ENCODE measurements around the gene DIP2B. TPM values are rescaled to one million over a fixed set of nuclear protein-coding genes. Genes with fewer than 3 reads are reported as not detected.
"Not testable (repeated sequence)": the region's sequence is repeated elsewhere in the genome, so short reads cannot be mapped to it uniquely, and the experiment has no call there.

DIP2B gene
- total RNA-seq, 1 donor from 2014 or later = 25.3 TPM

GRCh38 chr12:50518090-50518489 lies 13.3 kb downstream of the DIP2B start:
- DNase-seq (ENCODE audit: low read depth) = no peak

DNA sequence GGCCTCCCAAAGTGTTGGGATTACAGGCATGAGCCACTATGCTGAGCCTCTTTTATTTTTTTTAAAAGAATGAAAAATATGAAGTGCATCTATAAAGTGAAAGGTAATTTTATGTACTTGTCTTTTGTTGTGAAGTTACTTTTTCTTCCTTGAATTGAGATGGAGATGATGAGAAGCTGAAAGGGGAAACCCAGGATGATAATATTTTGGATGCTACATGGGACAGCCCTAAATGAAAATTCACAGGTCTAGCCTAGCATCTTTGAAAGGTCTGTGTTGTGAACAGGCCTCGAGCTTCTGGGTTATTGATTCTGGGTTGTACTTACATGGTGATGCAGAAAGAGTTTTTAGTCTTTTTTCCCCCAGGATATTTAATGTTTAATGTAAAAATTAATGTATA lies 14.6 kb downstream of the DIP2B start:
- DNase-seq (ENCODE audit: low read depth) = no peak

DNA sequence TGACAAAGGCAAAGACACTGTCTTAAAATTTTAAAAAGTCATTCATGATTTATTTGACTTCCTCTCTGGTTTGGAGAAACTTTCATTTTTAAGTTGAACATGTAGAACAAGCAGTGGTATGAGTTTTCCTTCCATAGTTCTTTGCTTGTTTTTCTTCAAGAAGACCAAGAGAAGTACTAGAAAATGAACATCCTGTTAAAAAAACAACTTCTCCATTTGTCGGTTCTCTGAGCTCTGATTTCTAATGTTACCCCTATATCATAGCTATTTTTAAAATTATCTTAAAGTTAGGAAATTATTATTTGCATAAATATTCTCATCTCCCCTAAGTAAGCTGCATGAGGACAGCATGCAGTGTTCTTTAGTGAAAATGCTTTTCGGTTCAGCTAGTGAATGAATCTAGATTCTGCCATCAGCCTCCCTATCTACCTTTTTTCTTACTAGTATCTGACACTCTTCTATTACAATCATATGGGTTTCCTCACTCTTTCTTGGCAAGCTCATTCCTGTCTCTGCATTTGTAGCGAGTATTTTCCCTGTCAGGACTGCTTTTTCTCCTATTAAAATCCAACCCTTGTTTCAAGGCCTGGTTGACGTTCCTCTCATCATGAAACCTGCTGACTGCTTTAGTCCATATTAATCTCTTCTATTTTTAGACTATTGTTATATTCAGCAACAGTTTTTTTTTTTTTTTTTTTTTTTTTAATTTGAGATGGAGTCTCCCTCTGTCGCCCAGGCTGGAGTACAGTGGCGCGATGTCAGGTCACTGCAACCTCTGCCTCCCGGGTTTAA lies 15.8 kb downstream of the DIP2B start:
- DNase-seq (ENCODE audit: low read depth) = no peak

GRCh38 chr12:50521781-50522180 lies 17.0 kb downstream of the DIP2B start:
- not testable (repeated sequence) for DNase-seq (ENCODE audit: low read depth)

GRCh38 chr12:50523772-50524171 lies 19.0 kb downstream of the DIP2B start:
- no peak for DNase-seq (ENCODE audit: low read depth)

- DNase-seq (ENCODE audit: low read depth) = no peak
Measured at GRCh38 chr12:50524621-50525020, 19.8 kb downstream of the DIP2B start.

- no peak for DNase-seq (ENCODE audit: low read depth)
Measured at GRCh38 chr12:50525422-50525821, 20.6 kb downstream of the DIP2B start.

DNA sequence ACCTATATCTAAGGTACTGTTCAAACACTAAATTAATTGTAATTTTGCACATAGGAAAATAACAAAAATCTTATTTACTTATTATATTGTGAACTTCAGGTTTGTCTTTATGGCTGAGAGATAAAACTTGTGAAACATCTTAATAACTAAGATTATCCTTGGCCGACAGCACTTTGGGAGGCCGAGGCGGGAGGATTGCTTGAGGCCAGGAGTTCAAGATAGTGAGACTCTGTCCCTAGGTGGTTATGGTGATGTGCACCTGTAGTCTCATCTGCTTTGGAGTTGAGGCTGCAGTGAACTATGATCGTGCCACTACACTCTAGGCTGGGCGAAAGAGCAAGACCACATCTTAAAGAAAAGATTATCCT lies 22.6 kb downstream of the DIP2B start:
- DNase-seq (ENCODE audit: low read depth) = no peak

DNA sequence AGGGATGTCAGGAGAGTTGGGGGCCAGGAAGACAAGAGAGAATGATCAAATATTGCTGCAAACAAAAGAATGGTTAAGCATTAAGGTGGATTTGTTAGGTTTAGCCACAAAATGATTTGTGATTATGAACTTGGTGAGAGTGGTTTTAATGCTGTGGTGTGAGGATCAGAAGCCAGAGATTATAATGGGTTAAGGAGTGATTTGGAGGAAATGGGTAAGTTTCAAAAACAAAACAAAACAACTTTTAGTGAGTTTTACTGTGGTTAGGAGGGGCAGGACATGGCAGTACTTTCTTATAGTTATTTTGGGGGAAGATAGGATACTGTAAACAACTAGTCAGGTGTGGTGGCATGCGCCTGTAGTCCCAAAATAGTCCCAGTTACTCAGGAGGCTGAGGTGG lies 24.0 kb downstream of the DIP2B start:
- no peak for DNase-seq (ENCODE audit: low read depth)

DNA sequence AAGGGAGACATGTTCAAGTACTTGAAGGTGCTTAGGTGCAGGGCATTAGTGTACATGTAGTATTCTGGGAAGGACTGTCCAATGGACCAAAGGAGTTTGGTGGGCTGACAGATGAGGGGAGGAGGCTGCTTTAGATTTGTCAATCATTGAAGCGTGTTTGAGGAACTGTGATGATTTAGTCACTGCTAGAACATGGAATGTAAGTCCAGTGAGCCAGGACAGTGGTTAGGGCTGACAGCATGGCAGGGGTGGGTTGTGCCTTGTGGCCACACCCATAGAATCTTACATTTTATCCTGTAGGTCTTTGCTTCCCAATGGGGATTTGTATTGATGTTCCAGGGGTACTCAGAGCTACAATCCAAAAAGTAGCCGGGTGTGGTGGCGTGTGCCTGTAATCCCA lies 24.6 kb downstream of the DIP2B start:
- DNase-seq (ENCODE audit: low read depth) = no peak

GRCh38 chr12:50530532-50530931 lies 25.7 kb downstream of the DIP2B start:
- DNase-seq (ENCODE audit: low read depth) = no peak

DNA sequence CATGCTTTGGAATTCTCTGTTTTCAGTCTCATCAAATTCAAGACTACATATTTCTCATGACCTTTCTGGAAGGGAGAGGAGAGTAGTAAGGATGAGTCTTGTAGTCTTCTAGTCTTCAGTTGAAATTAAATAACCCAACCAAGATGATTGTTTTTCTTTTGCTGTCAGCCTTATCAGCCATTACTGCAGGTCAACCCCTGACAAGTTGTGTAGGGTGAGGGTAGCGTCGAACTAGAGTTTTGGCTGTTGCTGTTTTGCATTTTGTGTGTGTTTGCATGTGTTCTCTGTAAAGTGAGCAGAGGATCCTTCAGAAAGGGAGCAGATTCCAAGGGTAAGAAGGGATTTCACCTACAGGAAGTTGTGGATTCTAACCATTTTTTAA lies 28.4 kb downstream of the DIP2B start:
- no peak for DNase-seq (ENCODE audit: low read depth)

GRCh38 chr12:50533971-50534370 lies 29.2 kb downstream of the DIP2B start:
- no peak for DNase-seq (ENCODE audit: low read depth)

DNA sequence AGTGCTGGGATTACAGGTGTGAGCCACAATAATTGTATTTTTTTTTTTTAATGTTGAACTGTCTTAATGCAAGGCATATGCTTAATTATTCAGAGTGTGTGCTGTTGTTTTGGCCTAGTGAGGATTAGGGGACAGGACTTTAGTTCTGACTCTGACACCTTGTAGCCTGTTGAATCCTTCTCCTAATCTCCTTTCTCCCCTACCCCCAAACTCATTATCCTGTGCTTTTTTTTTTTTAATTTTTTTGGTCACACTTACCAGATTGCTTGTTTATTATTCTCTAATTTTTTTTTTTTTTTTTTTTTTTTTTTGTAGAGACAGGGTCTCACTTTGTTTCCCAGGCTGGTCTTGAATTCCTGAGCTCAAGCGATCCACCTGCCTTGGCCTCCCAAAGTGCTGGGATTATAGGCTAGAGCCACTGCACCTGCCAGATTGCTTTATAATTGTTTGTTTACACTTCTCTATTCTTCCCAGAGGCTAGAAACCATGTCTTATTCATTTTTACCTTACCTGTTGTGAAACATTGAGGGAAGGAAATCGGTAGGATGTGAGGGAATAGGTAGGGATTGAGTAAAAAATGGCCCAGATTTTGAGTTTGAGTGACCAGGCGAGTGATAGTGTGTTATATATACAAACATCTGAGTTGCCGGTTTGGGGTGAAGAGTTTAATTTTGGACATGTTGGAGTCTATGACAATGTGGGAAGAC lies 32.2 kb downstream of the DIP2B start:
- no peak for DNase-seq (ENCODE audit: low read depth)

DNA sequence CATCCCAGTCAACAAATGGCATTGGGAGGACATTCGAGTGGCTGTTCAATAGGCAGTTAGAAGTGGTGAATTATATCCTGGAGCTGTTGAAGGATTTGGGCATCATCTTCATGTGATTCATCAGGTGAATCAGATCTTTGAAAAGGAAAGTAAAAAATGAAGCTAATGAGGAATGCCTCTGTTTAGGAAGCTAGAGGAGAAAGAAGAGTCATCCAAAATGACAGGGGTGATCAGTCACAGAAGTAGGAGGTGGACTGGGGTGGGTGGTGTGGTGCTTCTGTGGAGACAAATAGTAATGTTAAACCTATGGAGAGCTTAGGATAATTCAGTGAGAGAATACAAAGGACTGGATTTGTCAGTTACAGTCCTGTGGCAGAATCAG lies 32.7 kb downstream of the DIP2B start:
- no peak for DNase-seq (ENCODE audit: low read depth)

DNA sequence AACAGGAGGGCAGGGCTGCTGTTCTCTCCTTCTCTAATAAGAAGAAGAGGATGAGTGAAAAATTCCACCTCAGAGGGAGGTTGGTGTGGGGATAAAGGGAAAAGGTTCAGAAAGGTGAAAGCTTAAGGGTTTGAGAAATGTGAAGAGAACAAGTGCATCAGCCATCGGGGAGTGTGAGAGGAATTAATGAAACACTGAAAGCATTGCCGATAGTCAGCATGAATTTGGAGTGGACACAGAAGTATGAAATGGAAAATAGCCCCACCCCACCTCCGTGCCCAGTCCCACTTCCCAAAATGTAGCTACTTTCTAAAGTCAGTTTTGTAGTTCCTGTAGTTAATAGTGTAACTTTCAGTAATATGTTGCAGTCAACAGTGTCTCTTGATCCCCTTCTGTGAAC lies 33.4 kb downstream of the DIP2B start:
- no peak for DNase-seq (ENCODE audit: low read depth)

GRCh38 chr12:50541139-50541538 lies 36.4 kb downstream of the DIP2B start:
- no peak for DNase-seq (ENCODE audit: low read depth)

GRCh38 chr12:50542448-50542847 lies 37.7 kb downstream of the DIP2B start:
- peak; percentile 69 for DNase-seq (ENCODE audit: low read depth)

DNA sequence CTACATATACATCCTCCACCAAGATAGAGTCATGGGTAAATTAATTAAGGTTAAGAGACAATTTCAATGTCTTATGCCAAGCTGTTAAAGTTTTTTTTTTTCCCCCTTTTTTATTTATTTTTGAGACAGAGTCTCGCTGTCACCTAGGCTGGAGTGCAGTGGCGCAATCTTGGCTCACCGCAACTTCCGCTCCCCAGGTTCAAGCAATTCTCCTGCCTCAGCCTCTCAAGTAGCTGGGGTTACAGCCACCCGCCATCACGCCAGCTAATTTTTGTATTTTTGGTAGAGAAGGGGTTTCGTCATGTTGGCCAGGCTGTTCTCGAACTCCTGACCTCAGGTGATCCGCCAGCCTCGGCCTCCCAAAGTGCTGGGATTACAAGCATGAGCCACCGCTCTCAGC lies 38.4 kb downstream of the DIP2B start:
- DNase-seq (ENCODE audit: low read depth) = not testable (repeated sequence)

DNA sequence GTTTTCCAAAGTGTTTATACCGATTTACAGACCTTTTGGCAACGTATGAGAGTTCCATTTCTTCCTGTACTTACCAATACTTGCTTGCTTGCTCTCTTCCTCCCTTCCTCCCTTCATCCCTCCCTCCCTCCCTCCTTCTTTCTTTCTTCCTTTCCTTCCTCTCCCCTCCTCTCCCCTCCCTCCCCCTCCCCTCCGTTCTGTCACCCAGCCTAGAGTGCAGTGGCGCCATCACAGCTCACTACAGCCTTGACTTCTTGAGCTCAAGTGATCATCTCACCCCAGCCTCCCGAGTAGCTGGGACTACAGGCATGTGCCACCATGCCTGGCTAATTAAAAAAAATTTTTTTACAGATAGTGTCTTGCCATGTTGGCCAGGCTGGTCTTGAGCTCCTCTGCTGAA lies 40.4 kb downstream of the DIP2B start:
- no peak for DNase-seq (ENCODE audit: low read depth)

- peak; percentile 85 for DNase-seq (ENCODE audit: low read depth)
Measured at GRCh38 chr12:50545786-50546185, 41.0 kb downstream of the DIP2B start.

DNA sequence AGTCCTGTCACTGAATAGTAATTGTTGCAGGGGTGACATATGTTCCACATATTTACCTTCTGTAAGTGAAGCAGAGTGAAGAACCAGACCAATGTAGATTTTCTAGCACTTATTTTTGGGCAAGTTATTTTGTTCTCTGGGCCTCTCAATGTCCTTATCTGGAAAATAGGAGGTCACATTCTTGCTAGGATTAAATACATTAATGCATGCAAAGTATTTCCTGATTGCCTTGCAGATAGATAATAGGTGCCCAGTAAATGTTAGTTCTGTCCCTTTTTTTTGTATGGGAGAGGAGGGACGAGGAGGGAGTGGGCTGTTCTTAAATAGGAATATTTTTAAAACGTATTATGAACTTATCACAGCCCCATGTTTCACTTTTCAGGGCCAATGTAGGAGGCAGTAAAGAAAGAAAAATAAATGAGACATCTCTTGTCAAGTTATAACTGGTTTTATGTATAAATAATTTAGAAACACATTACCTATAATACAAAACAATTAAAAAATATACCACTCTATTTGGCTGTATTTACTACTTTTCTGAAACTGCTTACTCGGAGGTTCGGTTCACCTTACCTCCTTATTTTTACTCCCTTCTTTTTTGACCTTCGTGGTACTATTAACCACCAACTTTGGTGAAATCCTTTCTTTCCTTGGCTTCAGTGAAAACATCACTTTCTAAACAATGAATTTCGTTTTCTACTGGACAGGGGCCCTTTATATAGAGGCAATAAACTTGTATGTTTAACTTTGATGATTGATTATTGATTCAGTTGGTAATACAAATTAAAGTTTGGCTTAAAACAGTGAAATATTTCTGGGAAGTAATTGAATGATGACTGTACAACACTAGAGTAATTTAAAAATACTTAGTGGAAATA lies 41.9 kb downstream of the DIP2B start:
- DNase-seq (ENCODE audit: low read depth) = no peak
